Fibroblast of lung (primary cell): ENCODE measurements around the gene MRTFA. TPM values are rescaled to one million over a fixed set of nuclear protein-coding genes. Genes with fewer than 3 reads are reported as not detected.
"Not testable (repeated sequence)": the region's sequence is repeated elsewhere in the genome, so short reads cannot be mapped to it uniquely, and the experiment has no call there.

Experiments
- DNase-seq, 2 donors: peaks; one replicate each; pipeline versions ENCODE4 v3.0.0 to v3.0.0-alpha.2; 2010; ENCODE audit warnings: low read depth in 2 of 2
- H2AFZ ChIP-seq: 2 replicates; pipeline ENCODE4 v1.5.1; 2012; ENCODE audit warnings: low read length, control low read depth, inconsistent platforms
- H3K27ac ChIP-seq: 2 replicates; pipeline ENCODE4 v1.5.1; 2011; ENCODE audit warnings: low read length, control low read depth; ENCODE audit not compliant: insufficient read depth
- H3K27me3 ChIP-seq: 2 replicates; pipeline ENCODE4 v1.5.1; 2011; ENCODE audit warnings: mild to moderate bottlenecking, low read length; ENCODE audit not compliant: control insufficient read depth, insufficient read depth
- H3K36me3 ChIP-seq: 2 replicates; pipeline ENCODE4 v1.5.1; 2011; ENCODE audit warnings: low read length; ENCODE audit not compliant: control insufficient read depth, insufficient read depth
- H3K4me1 ChIP-seq: 2 replicates; pipeline ENCODE4 v1.5.1; 2011; ENCODE audit warnings: low read length; ENCODE audit not compliant: control insufficient read depth, insufficient read depth; ENCODE audit errors: extremely low read depth
- H3K4me2 ChIP-seq: 2 replicates; pipeline ENCODE4 v1.5.1; 2011; ENCODE audit warnings: low read length, control low read depth; ENCODE audit not compliant: insufficient read depth; ENCODE audit errors: extremely low read depth
- H3K4me3 ChIP-seq, 4 experiments: fragments of 200-600 bp in 1 of 4; sonication (generic) in 1 of 4; replicated peaks in 1 of 4; 2 replicates each; pipeline ENCODE4 v1.5.1; 2011 to 2016; ENCODE audit warnings: low read length in 4 of 4, low read depth in 3 of 4, mild to moderate bottlenecking in 3 of 4, control low read depth in 2 of 4, inconsistent platforms in 1 of 4, mixed read lengths in 1 of 4; ENCODE audit not compliant: insufficient read depth in 1 of 4; ENCODE audit errors: control extremely low read depth in 1 of 4
- H3K79me2 ChIP-seq: 2 replicates; pipeline ENCODE4 v1.5.1; 2012; ENCODE audit warnings: mild to moderate bottlenecking, low read length, inconsistent platforms; ENCODE audit not compliant: control insufficient read depth, insufficient read depth
- H3K9ac ChIP-seq: 2 replicates; pipeline ENCODE4 v1.5.1; 2011; ENCODE audit warnings: mild to moderate bottlenecking, low read length, control low read depth; ENCODE audit not compliant: insufficient read depth
- H3K9me3 ChIP-seq: 2 replicates; pipeline ENCODE4 v1.5.1; 2012; ENCODE audit warnings: low read depth, low read length; ENCODE audit not compliant: control insufficient read depth, insufficient read depth
- H4K20me1 ChIP-seq: 2 replicates; pipeline ENCODE4 v1.5.1; 2011; ENCODE audit warnings: low read length; ENCODE audit not compliant: control insufficient read depth, insufficient read depth; ENCODE audit errors: extremely low read depth
- CTCF ChIP-seq, 2 donors: IDR thresholded peaks in 1 of 2; conservative IDR thresholded peaks in 1 of 2; 1 replicate in 1 of 2; 2 replicates in 1 of 2; pipeline ENCODE4 v1.5.1; 2011 to 2012; ENCODE audit warnings: low read length in 2 of 2, control low read depth in 1 of 2, inconsistent platforms in 1 of 2, low read depth in 1 of 2, mild to moderate bottlenecking in 1 of 2
- EZH2 ChIP-seq: IDR thresholded peaks from 2 replicates; pipeline ENCODE4 v1.5.1; 2012; ENCODE audit warnings: low read length, control low read depth, mild to moderate bottlenecking; ENCODE audit errors: missing control alignments
- polyA plus RNA-seq, 2 donors: library from polyadenylated mRNA; depleted of rRNA in 1 of 2; stranded (reverse) in 1 of 2; unstranded in 1 of 2; fragments of >200 nt; gene quantifications; 2 replicates each; pipeline ENCODE4 v1.2.1, GENCODE V29; 2011 to 2012; ENCODE audit warnings: missing spikeins in 1 of 2
- total RNA-seq: library from RNA; depleted of rRNA; stranded (reverse); fragments of >200 nt; gene quantifications from 2 replicates; pipeline ENCODE4 v1.2.1, GENCODE V29; 2014

Gene MRTFA
- total and polyA plus RNA-seq, 2 donors (not counting 1 experiment from before 2014, with no cell fraction given), result 7.6 to 23.0 TPM

- no peak overlapping the region for H3K4me3 ChIP-seq
- no peaks in the 10 kb centered on the region for H3K9me3 ChIP-seq
- H2AFZ ChIP-seq, result no peak overlapping the region
- TF ChIP-seq CTCF (conservative IDR thresholded peaks at IDR 0.05 in 1 of 2, IDR thresholded peaks at IDR 0.05 in 1 of 2; ENCODE audit: low read depth in 1 of 2, low read length in 2 of 2) (no peak), EZH2 (no peak)
- H3K4me2 ChIP-seq, result no peak overlapping the region
- no peaks in the 10 kb centered on the region for H3K4me1 ChIP-seq
- H3K9ac ChIP-seq, result no peak overlapping the region
- no peaks in the 10 kb centered on the region for H3K36me3 ChIP-seq
- H4K20me1 ChIP-seq, result no peaks in the 10 kb centered on the region
- DNase-seq, result peak in 1 of 2 donors; percentile 42
- no peaks in the 10 kb centered on the region for H3K27me3 ChIP-seq
- peaks cover 21% of the 10 kb centered on the region for H3K79me2 ChIP-seq
- H3K27ac ChIP-seq, result no peak overlapping the region
Measured at GRCh38 chr22:40588726-40589125, 47.8 kb downstream of the MRTFA start.

- Histone ChIP-seq H3K79me2 (peaks cover 8% of the 10 kb centered on the region), H3K4me2 (no peak overlapping the region), H3K4me1 (no peaks in the 10 kb centered on the region), H3K36me3 (no peaks in the 10 kb centered on the region), H3K4me3 (no peak overlapping the region), H3K9me3 (no peaks in the 10 kb centered on the region), H2AFZ (no peak overlapping the region), H3K27ac (no peak overlapping the region), H4K20me1 (no peaks in the 10 kb centered on the region), H3K9ac (no peak overlapping the region), H3K27me3 (no peaks in the 10 kb centered on the region)
- DNase-seq, result no peak
- TF ChIP-seq CTCF (conservative IDR thresholded peaks at IDR 0.05 in 1 of 2, IDR thresholded peaks at IDR 0.05 in 1 of 2; ENCODE audit: low read depth in 1 of 2, low read length in 2 of 2), result no peak
- no peak for TF ChIP-seq EZH2
Measured at GRCh38 chr22:40586781-40587180, 49.7 kb downstream of the MRTFA start.

- Histone ChIP-seq H3K9ac (no peak overlapping the region), H4K20me1 (no peaks in the 10 kb centered on the region), H3K4me3 (no peak overlapping the region), H2AFZ (no peak overlapping the region), H3K36me3 (no peaks in the 10 kb centered on the region), H3K9me3 (no peaks in the 10 kb centered on the region), H3K79me2 (peaks cover 5% of the 10 kb centered on the region), H3K4me1 (no peaks in the 10 kb centered on the region), H3K4me2 (no peak overlapping the region), H3K27ac (no peak overlapping the region), H3K27me3 (no peaks in the 10 kb centered on the region)
- TF ChIP-seq EZH2 (no peak), CTCF (conservative IDR thresholded peaks at IDR 0.05 in 1 of 2, IDR thresholded peaks at IDR 0.05 in 1 of 2; ENCODE audit: low read depth in 1 of 2, low read length in 2 of 2) (no peak)
- DNase-seq, result no peak
Measured at GRCh38 chr22:40585310-40585751, 51.2 kb downstream of the MRTFA start.

- H3K4me3 ChIP-seq, H3K9me3 ChIP-seq, H3K27me3 ChIP-seq, H3K4me1 ChIP-seq, H3K27ac ChIP-seq, DNase-seq, H3K4me2 ChIP-seq, H2AFZ ChIP-seq, H3K36me3 ChIP-seq, H3K79me2 ChIP-seq, H3K9ac ChIP-seq, H4K20me1 ChIP-seq: not testable (repeated sequence)
Measured at GRCh38 chr22:40584766-40585165, 51.8 kb downstream of the MRTFA start.
